ENCODE results near the gene MYO10.
"Not testable (repeated sequence)": the region's sequence is repeated elsewhere in the genome, so short reads cannot be mapped to it uniquely, and the experiment has no call there.

MYO10 gene

GRCh38 chr5:16759147-16759773 is 176.8 kb downstream of the MYO10 start:
- DNase-seq (ENCODE audit: extremely low spot score) = no peak
- POLR2A ChIA-PET = interaction anchor here (1.5 kb wide), 1 partner anchor 17 kb away, joined by 3 read pairs; no protein-coding TSS in a partner anchor
- TF ChIP-seq FOXA1 (IDR thresholded peaks at IDR 0.05) = no peak
- no peak for TF ChIP-seq FOXM1 (IDR thresholded peaks at IDR 0.05; ENCODE audit: borderline replicate concordance)
- no peak for TF ChIP-seq FOXK2 (IDR thresholded peaks at IDR 0.05)
- TF ChIP-seq TARDBP (IDR thresholded peaks at IDR 0.05) = no peak
- TF ChIP-seq LEF1 (IDR thresholded peaks at IDR 0.05; ENCODE audit: borderline replicate concordance) = no peak
- TF ChIP-seq NFRKB (IDR thresholded peaks at IDR 0.05) = no peak
- no peak for TF ChIP-seq L3MBTL2 (conservative IDR thresholded peaks at IDR 0.05)
- TF ChIP-seq HDGF (IDR thresholded peaks at IDR 0.05; ENCODE audit: borderline replicate concordance) = no peak
- no peak for TF ChIP-seq PKNOX1 (IDR thresholded peaks at IDR 0.05)
- TF ChIP-seq ARNT (IDR thresholded peaks at IDR 0.05) = no peak
- TF ChIP-seq BHLHE40 (IDR thresholded peaks at IDR 0.05; ENCODE audit: borderline replicate concordance) = no peak
- no peak for TF ChIP-seq ZNF384 (IDR thresholded peaks at IDR 0.05)
- TF ChIP-seq SUZ12 (IDR thresholded peaks at IDR 0.05) = no peak
- TF ChIP-seq SP1 (IDR thresholded peaks at IDR 0.05) = no peak
- TF ChIP-seq CTBP1 (IDR thresholded peaks at IDR 0.05; ENCODE audit: borderline replicate concordance) = no peak
- TF ChIP-seq ELF4 (IDR thresholded peaks at IDR 0.05) = no peak
- CTCF ChIA-PET = interaction anchor here (1.2 kb wide), 1 partner anchor 430 kb away, joined by 3 read pairs; no protein-coding TSS in a partner anchor

DNA sequence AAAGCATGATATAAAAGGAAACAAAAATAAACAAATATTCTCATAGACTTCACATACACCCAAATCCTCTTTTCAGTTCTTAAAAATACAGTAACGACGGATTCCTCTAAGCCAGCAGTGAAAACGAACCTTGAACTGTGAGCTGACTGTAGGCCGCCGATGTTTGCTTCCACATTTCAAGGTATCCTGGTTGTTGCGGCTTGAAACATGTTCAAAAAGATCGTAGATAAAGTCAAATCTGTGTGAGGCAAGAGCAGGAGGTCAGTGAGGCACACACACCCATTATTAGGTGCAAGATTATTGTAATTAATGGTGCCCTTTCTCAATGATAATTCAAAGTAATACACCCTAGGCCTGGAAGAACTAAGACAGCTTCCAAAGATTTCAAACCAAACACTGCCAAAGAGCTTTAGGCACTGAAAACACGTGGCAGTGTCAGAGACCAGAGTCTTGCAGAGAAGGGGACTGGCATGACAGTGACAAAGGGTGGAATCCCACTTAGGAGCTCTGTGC is 178.0 kb downstream of the MYO10 start:
- no peak for DNase-seq (ENCODE audit: extremely low spot score)
- TF ChIP-seq SUZ12 (IDR thresholded peaks at IDR 0.05) (no peak), ELF4 (IDR thresholded peaks at IDR 0.05) (no peak), SP1 (IDR thresholded peaks at IDR 0.05) (no peak), LEF1 (IDR thresholded peaks at IDR 0.05; ENCODE audit: borderline replicate concordance) (no peak), ARNT (IDR thresholded peaks at IDR 0.05) (no peak), PKNOX1 (IDR thresholded peaks at IDR 0.05) (no peak), ZNF384 (IDR thresholded peaks at IDR 0.05) (no peak), FOXA1 (IDR thresholded peaks at IDR 0.05) (no peak), L3MBTL2 (conservative IDR thresholded peaks at IDR 0.05) (no peak)
- ChIA-PET CTCF (interaction anchor here (0.6 kb wide), 1 partner anchor 290 kb away, joined by 3 read pairs; no protein-coding TSS in a partner anchor), POLR2A (interaction anchor here (1.5 kb wide), 1 partner anchor 19 kb away, joined by 3 read pairs; no protein-coding TSS in a partner anchor)

DNA sequence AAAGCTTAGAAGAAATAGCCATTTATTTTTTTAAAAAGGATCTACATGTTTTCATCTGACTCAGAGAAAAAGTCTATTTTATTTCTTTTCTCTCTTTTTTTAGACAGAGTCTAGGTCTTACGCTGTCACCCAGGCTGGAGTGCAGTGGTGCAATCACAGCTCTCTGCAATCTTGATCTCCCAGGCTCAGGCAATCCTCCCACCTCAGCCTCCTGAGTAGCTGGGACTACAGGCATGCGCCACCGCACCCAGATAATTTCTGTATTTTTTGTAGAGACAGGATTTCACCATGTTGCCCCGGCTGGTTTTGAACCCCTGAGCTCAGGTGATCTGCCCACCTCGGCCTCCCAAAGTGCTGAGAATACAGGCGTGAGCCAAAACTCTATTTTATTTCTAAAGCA is 178.5 kb downstream of the MYO10 start:
- DNase-seq (ENCODE audit: extremely low spot score); POLR2A ChIA-PET; CTCF ChIA-PET: not testable (repeated sequence)

DNA sequence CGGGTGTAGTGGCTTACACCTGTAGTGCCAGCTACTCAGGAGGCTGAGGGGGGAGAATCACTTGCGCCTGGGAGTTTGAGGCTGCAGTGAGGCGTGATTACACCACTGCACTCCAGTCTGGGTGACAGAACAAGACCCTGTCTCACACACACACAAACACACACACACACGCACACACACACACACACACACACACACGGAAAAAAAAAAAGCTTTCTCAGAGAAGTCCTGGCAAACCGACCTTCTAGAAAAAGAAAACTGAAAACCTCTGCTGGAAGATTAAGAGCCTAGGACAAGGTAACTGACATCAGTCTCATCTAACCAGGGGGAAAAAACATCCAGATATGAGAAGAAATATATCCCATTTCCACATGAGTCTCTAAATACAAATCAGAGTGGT is 178.9 kb downstream of the MYO10 start:
- DNase-seq (ENCODE audit: extremely low spot score) = no peak
- CTCF ChIA-PET = interaction anchor here (0.7 kb wide), 1 partner anchor 161 kb away, joined by 3 read pairs; no protein-coding TSS in a partner anchor

GRCh38 chr5:16756692-16757091 is 179.4 kb downstream of the MYO10 start:
- DNase-seq (ENCODE audit: extremely low spot score) = no peak
- TF ChIP-seq SUZ12 (IDR thresholded peaks at IDR 0.05) = no peak
- CTCF ChIA-PET = interaction anchor here (0.7 kb wide), 1 partner anchor 160 kb away, joined by 3 read pairs; no protein-coding TSS in a partner anchor
- POLR2A ChIA-PET = no interaction called here

More for the DNA sequence above, 178.9 kb downstream of the MYO10 start:
- TF ChIP-seq TARDBP (IDR thresholded peaks at IDR 0.05) (no peak), FOXK2 (IDR thresholded peaks at IDR 0.05) (no peak), ZNF384 (IDR thresholded peaks at IDR 0.05) (no peak), SP1 (IDR thresholded peaks at IDR 0.05) (no peak)
- POLR2A ChIA-PET = no interaction called here

DNA sequence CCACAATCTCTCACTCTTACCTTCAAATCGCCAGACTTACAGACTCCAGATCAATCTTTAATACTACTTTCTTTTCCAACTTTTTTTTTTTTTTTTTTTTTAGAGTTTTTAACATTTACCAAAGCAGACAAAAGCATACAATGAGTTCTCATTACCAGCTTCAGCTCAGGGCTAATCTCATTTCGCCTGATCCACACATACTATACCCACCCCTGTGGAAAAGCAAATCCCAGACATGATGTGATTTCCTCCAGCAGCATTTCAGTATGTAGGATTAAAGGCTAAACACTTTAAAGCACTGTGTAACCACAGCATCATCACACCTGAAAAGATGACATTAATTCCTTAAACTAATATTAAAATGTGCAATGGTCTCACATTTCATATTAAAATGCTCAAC is 180.4 kb downstream of the MYO10 start:
- no peak for TF ChIP-seq FOXK2 (IDR thresholded peaks at IDR 0.05)
- no peak for TF ChIP-seq HDGF (IDR thresholded peaks at IDR 0.05; ENCODE audit: borderline replicate concordance)
- no peak for TF ChIP-seq ZNF384 (IDR thresholded peaks at IDR 0.05)
- TF ChIP-seq ARNT (IDR thresholded peaks at IDR 0.05) = no peak
- no peak for TF ChIP-seq TARDBP (IDR thresholded peaks at IDR 0.05)
- TF ChIP-seq FOXA1 (IDR thresholded peaks at IDR 0.05) = no peak
- TF ChIP-seq SP1 (IDR thresholded peaks at IDR 0.05) = no peak
- TF ChIP-seq PKNOX1 (IDR thresholded peaks at IDR 0.05) = no peak
- no peak for TF ChIP-seq FOXM1 (IDR thresholded peaks at IDR 0.05; ENCODE audit: borderline replicate concordance)
- no peak for TF ChIP-seq SUZ12 (IDR thresholded peaks at IDR 0.05)
- TF ChIP-seq BHLHE40 (IDR thresholded peaks at IDR 0.05; ENCODE audit: borderline replicate concordance) = no peak
- no peak for TF ChIP-seq L3MBTL2 (conservative IDR thresholded peaks at IDR 0.05)
- POLR2A ChIA-PET = no interaction called here
- DNase-seq (ENCODE audit: extremely low spot score) = no peak
- CTCF ChIA-PET = no interaction called here

DNA sequence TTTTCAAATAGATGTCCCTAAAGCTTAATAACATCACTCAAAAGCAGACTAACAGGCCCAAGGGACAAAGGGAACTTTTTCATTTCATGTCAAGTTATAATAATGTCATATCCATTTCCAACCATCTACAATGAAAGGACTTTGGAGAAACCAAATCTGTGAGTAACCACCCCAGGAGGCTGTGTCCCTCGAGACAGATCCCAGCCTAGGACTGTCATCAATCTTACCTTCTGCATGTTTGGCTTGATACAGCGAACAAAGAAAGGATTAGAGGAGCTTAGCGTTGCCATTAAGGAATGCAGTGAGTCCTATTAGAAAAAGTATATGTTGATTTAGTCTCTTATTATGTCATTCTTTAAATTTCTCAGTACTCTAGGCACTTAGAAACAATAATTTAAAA is 181.5 kb downstream of the MYO10 start:
- CTCF ChIA-PET = interaction anchor here (0.6 to 0.7 kb wide), 4 partner anchors 10 to 1030 kb away, joined by 3 to 4 read pairs (median 3); no protein-coding TSS in a partner anchor

More for the DNA sequence above, 181.5 kb downstream of the MYO10 start:
- TF ChIP-seq PKNOX1 (IDR thresholded peaks at IDR 0.05) (peak; percentile 57), ELF4 (IDR thresholded peaks at IDR 0.05) (no peak)
- POLR2A ChIA-PET = no interaction called here
- DNase-seq (ENCODE audit: extremely low spot score) = no peak
